ENCODE data around the gene ICA1. TPM values are rescaled to one million over a fixed set of nuclear protein-coding genes. Genes with fewer than 3 reads are reported as not detected.

Gene ICA1
- total and polyA plus RNA-seq, 2 of the 4 experiments (the other 2 are of a cell fraction): not detected

DNA sequence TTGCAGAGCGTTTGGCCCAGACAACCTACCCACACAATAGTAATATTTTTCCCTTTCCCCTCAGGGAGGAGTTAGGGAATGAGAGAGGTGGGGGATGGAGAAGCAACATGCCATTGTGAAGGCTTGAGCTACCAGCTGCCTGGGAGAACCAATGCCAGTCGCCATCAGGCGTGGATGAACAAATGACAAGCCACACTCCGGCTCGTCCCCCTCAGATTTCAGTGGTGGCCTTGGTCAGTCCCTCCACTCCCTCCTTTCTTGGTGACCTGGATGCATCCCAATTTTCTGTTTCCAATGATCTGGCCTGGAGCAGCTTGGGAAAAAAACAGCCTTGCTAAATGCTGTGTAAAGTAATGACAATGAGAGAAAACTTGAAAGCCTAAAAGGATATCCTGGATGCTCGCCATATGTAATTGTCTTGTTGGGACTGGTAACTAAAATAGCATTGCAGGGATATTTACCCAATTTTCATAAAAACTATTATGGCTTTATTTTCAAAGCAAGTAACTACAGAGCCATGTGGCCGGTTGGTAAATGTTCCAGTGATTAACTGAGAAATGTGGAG, 110.7 kb downstream of the ICA1 start:
- in situ Hi-C loops (cut with MboI; ENCODE audit: low sequenced_read_pairs) (no loop called here), intact Hi-C loops (cut with micrococcal nuclease) (no loop called here), dilution Hi-C loops (cut with HindIII; ENCODE audit: low sequenced_read_pairs, unreplicated experiment) (no loop called here)
- no peak for TF ChIP-seq RCOR1 (IDR thresholded peaks at IDR 0.05; ENCODE audit: insufficient replicate concordance, low read length)
- TF ChIP-seq, protein P1, sequence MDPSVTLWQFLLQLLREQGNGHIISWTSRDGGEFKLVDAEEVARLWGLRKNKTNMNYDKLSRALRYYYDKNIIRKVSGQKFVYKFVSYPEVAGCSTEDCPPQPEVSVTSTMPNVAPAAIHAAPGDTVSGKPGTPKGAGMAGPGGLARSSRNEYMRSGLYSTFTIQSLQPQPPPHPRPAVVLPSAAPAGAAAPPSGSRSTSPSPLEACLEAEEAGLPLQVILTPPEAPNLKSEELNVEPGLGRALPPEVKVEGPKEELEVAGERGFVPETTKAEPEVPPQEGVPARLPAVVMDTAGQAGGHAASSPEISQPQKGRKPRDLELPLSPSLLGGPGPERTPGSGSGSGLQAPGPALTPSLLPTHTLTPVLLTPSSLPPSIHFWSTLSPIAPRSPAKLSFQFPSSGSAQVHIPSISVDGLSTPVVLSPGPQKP (IDR thresholded peaks at IDR 0.05; ENCODE audit: borderline replicate concordance, low read depth, low read length): no peak
- TF ChIP-seq MAZ (IDR thresholded peaks at IDR 0.05; ENCODE audit: borderline replicate concordance, low read depth, low read length): no peak
- TF ChIP-seq SMC3 (IDR thresholded peaks at IDR 0.05; ENCODE audit: low read depth, low read length): no peak
- no peak for TF ChIP-seq NFE2L2 (IDR thresholded peaks at IDR 0.05; ENCODE audit: low read depth, low read length)
- TF ChIP-seq CHD1 (IDR thresholded peaks at IDR 0.05; ENCODE audit: low read depth, low read length): no peak
- no peak for TF ChIP-seq CEBPB (IDR thresholded peaks at IDR 0.05; ENCODE audit: low read depth, low read length)
- no peak for TF ChIP-seq BHLHE40 (IDR thresholded peaks at IDR 0.05; ENCODE audit: low read depth, low read length)
- no peak for TF ChIP-seq RFX5 (IDR thresholded peaks at IDR 0.05; ENCODE audit: low read depth, low read length)
- TF ChIP-seq, protein P2, sequence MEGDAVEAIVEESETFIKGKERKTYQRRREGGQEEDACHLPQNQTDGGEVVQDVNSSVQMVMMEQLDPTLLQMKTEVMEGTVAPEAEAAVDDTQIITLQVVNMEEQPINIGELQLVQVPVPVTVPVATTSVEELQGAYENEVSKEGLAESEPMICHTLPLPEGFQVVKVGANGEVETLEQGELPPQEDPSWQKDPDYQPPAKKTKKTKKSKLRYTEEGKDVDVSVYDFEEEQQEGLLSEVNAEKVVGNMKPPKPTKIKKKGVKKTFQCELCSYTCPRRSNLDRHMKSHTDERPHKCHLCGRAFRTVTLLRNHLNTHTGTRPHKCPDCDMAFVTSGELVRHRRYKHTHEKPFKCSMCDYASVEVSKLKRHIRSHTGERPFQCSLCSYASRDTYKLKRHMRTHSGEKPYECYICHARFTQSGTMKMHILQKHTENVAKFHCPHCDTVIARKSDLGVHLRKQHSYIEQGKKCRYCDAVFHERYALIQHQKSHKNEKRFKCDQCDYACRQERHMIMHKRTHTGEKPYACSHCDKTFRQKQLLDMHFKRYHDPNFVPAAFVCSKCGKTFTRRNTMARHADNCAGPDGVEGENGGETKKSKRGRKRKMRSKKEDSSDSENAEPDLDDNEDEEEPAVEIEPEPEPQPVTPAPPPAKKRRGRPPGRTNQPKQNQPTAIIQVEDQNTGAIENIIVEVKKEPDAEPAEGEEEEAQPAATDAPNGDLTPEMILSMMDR (conservative IDR thresholded peaks at IDR 0.05; ENCODE audit: low read depth, low read length): no peak
- TF ChIP-seq POLR2A (IDR thresholded peaks at IDR 0.05; ENCODE audit: low read depth, low read length): no peak
- no peak for TF ChIP-seq FOS (IDR thresholded peaks at IDR 0.05; ENCODE audit: low read depth, low read length)
- no peak for TF ChIP-seq RAD21 (IDR thresholded peaks at IDR 0.05; ENCODE audit: low read length)
- TF ChIP-seq MXI1 (IDR thresholded peaks at IDR 0.05; ENCODE audit: borderline replicate concordance, low read depth, low read length): no peak
- TF ChIP-seq, protein P3, sequence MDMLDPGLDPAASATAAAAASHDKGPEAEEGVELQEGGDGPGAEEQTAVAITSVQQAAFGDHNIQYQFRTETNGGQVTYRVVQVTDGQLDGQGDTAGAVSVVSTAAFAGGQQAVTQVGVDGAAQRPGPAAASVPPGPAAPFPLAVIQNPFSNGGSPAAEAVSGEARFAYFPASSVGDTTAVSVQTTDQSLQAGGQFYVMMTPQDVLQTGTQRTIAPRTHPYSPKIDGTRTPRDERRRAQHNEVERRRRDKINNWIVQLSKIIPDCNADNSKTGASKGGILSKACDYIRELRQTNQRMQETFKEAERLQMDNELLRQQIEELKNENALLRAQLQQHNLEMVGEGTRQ (IDR thresholded peaks at IDR 0.05; ENCODE audit: low read depth, low read length): no peak
- Histone ChIP-seq H3K27ac (ENCODE audit: insufficient read depth, low read length) (no peak overlapping the region), H2AFZ (replicated peaks; ENCODE audit: low read length, poor library complexity) (no peak overlapping the region), H3K4ac (ENCODE audit: low read depth, low read length) (no peak overlapping the region), H3K4me3 (ENCODE audit: insufficient read depth, low read depth, low read length) (no peak overlapping the region), H2BK120ac (ENCODE audit: low read depth, low read length) (no peak overlapping the region), H3K27me3 (ENCODE audit: control insufficient read depth, insufficient read depth, low read length) (no peaks in the 10 kb centered on the region; the same call in 1 of the 2 replicates), H4K91ac (ENCODE audit: insufficient read depth, low read depth, low read length) (no peak overlapping the region), H2AK5ac (ENCODE audit: low read depth, low read length) (no peak overlapping the region), H2AK9ac (replicated peaks; ENCODE audit: low read depth, low read length, poor library complexity) (no peak overlapping the region), H3K14ac (replicated peaks; ENCODE audit: low read depth, low read length) (no peak overlapping the region), H3K9ac (ENCODE audit: low read depth, low read length) (no peak overlapping the region), H4K8ac (ENCODE audit: low read depth in 2 of 2, low read length in 2 of 2) (no peak overlapping the region), H3K23ac (ENCODE audit: low read depth, low read length) (no peak overlapping the region), H4K20me1 (ENCODE audit: insufficient read depth, low read length) (no peaks in the 10 kb centered on the region), H4K5ac (ENCODE audit: low read depth, low read length) (no peak overlapping the region), H2BK20ac (ENCODE audit: low read depth, low read length) (no peak overlapping the region), H3K4me2 (ENCODE audit: low read depth, low read length) (no peak overlapping the region), H3K9me3 (ENCODE audit: control insufficient read depth, insufficient read depth, low read length) (no peaks in the 10 kb centered on the region), H2BK5ac (ENCODE audit: low read depth, low read length, poor library complexity, severe bottlenecking) (no peak overlapping the region), H3K56ac (ENCODE audit: extremely low read depth, insufficient read depth, low read length) (no peak overlapping the region), H3K18ac (ENCODE audit: low read depth, low read length) (no peak overlapping the region), H3K36me3 (ENCODE audit: control insufficient read depth, insufficient read depth, low read length) (no peaks in the 10 kb centered on the region), H3K9me1 (ENCODE audit: insufficient read depth, low read length) (no peaks in the 10 kb centered on the region), H2BK15ac (ENCODE audit: low read depth, low read length) (no peak overlapping the region), H3K4me1 (ENCODE audit: control insufficient read depth, insufficient read depth, low read length) (no peaks in the 10 kb centered on the region), H3K79me1 (ENCODE audit: low read depth in 1 of 2, low read length in 2 of 2) (no peaks in the 10 kb centered on the region)
- CTCF ChIA-PET: no interaction called here
- POLR2A ChIA-PET (ENCODE audit: unreplicated experiment): no interaction called here
- whole genome bisulfite sequencing, 2 experiments (ENCODE audit: extremely low coverage in 2 of 2, insufficient read length in 1 of 2): no CpG with 5 or more reads among the region's 7 CpGs
- DNase-seq (no peak), ATAC-seq (ENCODE audit: low read depth) (no peak)
- no TSS peak for BruUV-seq (replicated peaks)

Data from IMR-90 (cell line).